Endothelial cell (in vitro differentiated cells): ENCODE results near the gene CBFA2T3. TPM values are rescaled to one million over a fixed set of nuclear protein-coding genes. Genes with fewer than 3 reads are reported as not detected.

Source experiments
- DNase-seq: peaks from one replicate; pipeline ENCODE4 v3.0.0; 2021; ENCODE audit warnings: low spot score
- H3K27ac Mint-ChIP-seq: one replicate; pipeline ENCODE4 v1.8.0; 2021; ENCODE audit warnings: mixed read lengths, inconsistent platforms; ENCODE audit not compliant: unreplicated experiment
- H3K27me3 Mint-ChIP-seq: one replicate; pipeline ENCODE4 v1.8.0; 2021; ENCODE audit warnings: mild to moderate bottlenecking, moderate library complexity, mixed read lengths, inconsistent platforms; ENCODE audit not compliant: unreplicated experiment
- H3K36me3 Mint-ChIP-seq: one replicate; pipeline ENCODE4 v1.8.0; 2021; ENCODE audit warnings: mild to moderate bottlenecking, low read depth, mixed read lengths, inconsistent platforms; ENCODE audit not compliant: unreplicated experiment
- H3K4me1 Mint-ChIP-seq: one replicate; pipeline ENCODE4 v1.8.0; 2021; ENCODE audit warnings: mild to moderate bottlenecking, mixed read lengths, inconsistent platforms; ENCODE audit not compliant: unreplicated experiment
- H3K4me3 Mint-ChIP-seq: one replicate; pipeline ENCODE4 v1.8.0; 2021; ENCODE audit warnings: mild to moderate bottlenecking, mixed read lengths, inconsistent platforms; ENCODE audit not compliant: unreplicated experiment
- H3K9me3 Mint-ChIP-seq: one replicate; pipeline ENCODE4 v1.8.0; 2021; ENCODE audit warnings: mixed read lengths, inconsistent platforms; ENCODE audit not compliant: unreplicated experiment
- CTCF ChIP-seq: fragments of 200-600 bp; sonication (generic); IDR thresholded peaks from one replicate; pipeline ENCODE4 v1.5.0; 2021; ENCODE audit warnings: antibody characterized with exemption; ENCODE audit not compliant: unreplicated experiment
- total RNA-seq: library from RNA; stranded (reverse); fragmentation: NEBNext Ultra II Directional; extraction: Animal tissue kit (Norgen Biotek cat#: 25700); gene quantifications from one replicate; pipeline ENCODE4 v1.2.1, GENCODE V29; 2021; ENCODE audit not compliant: unreplicated experiment

Gene CBFA2T3
- total RNA-seq, 1 donor from 2014 or later: 1.6 TPM

GRCh38 chr16:88953003-88953690, 23.9 kb downstream of the CBFA2T3 start:
- DNase-seq: no peak
- Mint-ChIP-seq H3K36me3 (no peaks in the 10 kb centered on the region), H3K9me3 (no peaks in the 10 kb centered on the region), H3K4me3 (no peak overlapping the region), H3K27ac (no peak overlapping the region), H3K4me1 (no peaks in the 10 kb centered on the region), H3K27me3 (peaks cover 4% of the 10 kb centered on the region)
- no peak for TF ChIP-seq CTCF

GRCh38 chr16:88951989-88952388, 25.0 kb downstream of the CBFA2T3 start:
- H3K4me1 Mint-ChIP-seq: no peaks in the 10 kb centered on the region
- H3K9me3 Mint-ChIP-seq: no peaks in the 10 kb centered on the region
- no peaks in the 10 kb centered on the region for H3K36me3 Mint-ChIP-seq
- H3K27ac Mint-ChIP-seq: no peak overlapping the region
- H3K4me3 Mint-ChIP-seq: no peak overlapping the region
- H3K27me3 Mint-ChIP-seq: no peaks in the 10 kb centered on the region
- no peak for TF ChIP-seq CTCF
- no peak for DNase-seq

GRCh38 chr16:88951501-88951900, 25.5 kb downstream of the CBFA2T3 start:
- H3K9me3 Mint-ChIP-seq: no peaks in the 10 kb centered on the region
- no peak overlapping the region for H3K4me3 Mint-ChIP-seq
- H3K27ac Mint-ChIP-seq: no peak overlapping the region
- H3K27me3 Mint-ChIP-seq: no peaks in the 10 kb centered on the region
- H3K36me3 Mint-ChIP-seq: no peaks in the 10 kb centered on the region
- TF ChIP-seq CTCF: no peak
- DNase-seq: no peak
- H3K4me1 Mint-ChIP-seq: no peaks in the 10 kb centered on the region

GRCh38 chr16:88948781-88949490, 28.1 kb downstream of the CBFA2T3 start:
- Mint-ChIP-seq H3K36me3 (no peaks in the 10 kb centered on the region), H3K4me1 (no peaks in the 10 kb centered on the region), H3K27me3 (no peaks in the 10 kb centered on the region), H3K9me3 (no peaks in the 10 kb centered on the region), H3K27ac (no peak overlapping the region), H3K4me3 (no peak overlapping the region)
- no peak for DNase-seq
- TF ChIP-seq CTCF: no peak

GRCh38 chr16:88945473-88945872, 31.5 kb downstream of the CBFA2T3 start:
- no peak for TF ChIP-seq CTCF
- Mint-ChIP-seq H3K27ac (no peak overlapping the region), H3K27me3 (peaks cover 2% of the 10 kb centered on the region), H3K4me3 (no peak overlapping the region), H3K4me1 (no peaks in the 10 kb centered on the region), H3K36me3 (no peaks in the 10 kb centered on the region), H3K9me3 (no peaks in the 10 kb centered on the region)
- no peak for DNase-seq
